A204.1 (cell line): ENCODE results near the gene TNFRSF13B.
"Not testable (repeated sequence)": the region's sequence is repeated elsewhere in the genome, so short reads cannot be mapped to it uniquely, and the experiment has no call there.

Experiments
- FAIRE-seq: peaks from 2 replicates; lab custom pipeline; 2012; peaks lifted over from hg19 to GRCh38; lab: Jason Lieb, UNC

The TNFRSF13B gene

GRCh38 chr17:16909472-16910246 is 62.3 kb downstream of the TNFRSF13B start:
- no peak for FAIRE-seq

GRCh38 chr17:16908273-16908672 is 63.6 kb downstream of the TNFRSF13B start:
- no peak for FAIRE-seq

DNA sequence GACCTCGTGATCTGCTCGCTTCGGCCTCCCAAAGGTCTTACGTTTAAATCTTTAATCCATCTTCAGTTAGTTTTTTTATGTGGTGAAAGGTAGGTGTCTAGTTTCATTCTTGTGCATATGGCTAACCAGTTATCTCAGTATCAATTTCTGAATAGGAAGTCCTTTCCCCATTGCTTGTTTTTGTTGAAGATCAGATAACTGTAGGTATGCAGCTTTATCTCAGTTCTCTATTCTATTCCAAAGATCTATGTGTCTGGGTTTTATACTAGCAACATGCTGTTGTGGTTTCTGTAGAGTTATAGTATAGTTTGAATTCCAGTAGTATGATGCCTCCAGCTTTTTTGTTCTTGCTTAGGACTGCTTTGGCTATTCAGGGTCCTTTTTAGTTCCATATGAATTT is 65.2 kb downstream of the TNFRSF13B start:
- FAIRE-seq, result no peak

- no peak for FAIRE-seq
Measured at GRCh38 chr17:16905593-16906191, 66.2 kb downstream of the TNFRSF13B start.

DNA sequence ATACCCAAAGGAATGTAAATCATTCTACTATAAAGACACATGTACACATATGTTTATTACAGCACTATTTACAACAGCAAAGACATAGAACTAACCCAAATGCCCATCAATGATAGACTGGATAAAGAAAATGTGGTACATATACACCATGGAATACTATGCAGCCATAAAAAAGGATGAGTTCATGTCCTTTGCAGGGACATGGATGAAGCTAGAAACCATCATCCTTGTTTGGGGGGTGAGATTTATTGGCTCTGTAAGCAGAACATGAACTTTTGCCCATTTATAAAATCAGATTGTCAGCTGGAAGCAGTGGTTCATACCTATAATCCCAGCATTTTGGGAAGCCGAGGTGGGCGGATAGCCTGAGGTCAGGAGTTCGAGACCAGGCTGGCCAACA is 68.8 kb downstream of the TNFRSF13B start:
- not testable (repeated sequence) for FAIRE-seq

DNA sequence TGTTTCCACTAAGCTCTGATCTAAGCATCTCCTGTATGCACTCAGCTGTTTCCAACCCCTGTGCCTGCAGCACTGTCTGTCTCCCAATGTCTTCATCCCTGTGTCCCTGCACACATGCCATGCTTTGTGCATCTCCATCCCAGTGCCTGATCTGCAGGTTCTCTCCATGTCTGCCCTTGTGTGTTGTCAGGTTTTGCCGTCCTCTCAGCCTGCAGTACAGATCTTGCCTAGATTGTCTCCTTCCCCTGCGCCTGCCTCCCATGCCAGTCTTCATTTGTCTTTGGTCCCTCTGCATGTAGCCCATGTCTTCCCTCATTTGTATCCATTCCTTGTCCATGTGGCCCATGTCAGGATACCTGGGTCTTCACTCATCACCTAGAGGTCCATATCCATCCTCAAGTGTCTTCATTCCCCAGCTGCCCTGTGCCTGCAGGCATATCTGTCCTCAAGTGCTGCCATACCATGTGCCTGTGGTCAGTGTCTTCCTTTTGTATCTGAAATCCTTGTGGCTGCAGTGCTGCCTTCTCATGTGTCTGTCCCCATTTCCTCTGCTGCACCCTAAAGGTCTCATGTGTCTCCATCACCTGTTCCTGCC is 71.5 kb downstream of the TNFRSF13B start:
- no peak for FAIRE-seq

DNA sequence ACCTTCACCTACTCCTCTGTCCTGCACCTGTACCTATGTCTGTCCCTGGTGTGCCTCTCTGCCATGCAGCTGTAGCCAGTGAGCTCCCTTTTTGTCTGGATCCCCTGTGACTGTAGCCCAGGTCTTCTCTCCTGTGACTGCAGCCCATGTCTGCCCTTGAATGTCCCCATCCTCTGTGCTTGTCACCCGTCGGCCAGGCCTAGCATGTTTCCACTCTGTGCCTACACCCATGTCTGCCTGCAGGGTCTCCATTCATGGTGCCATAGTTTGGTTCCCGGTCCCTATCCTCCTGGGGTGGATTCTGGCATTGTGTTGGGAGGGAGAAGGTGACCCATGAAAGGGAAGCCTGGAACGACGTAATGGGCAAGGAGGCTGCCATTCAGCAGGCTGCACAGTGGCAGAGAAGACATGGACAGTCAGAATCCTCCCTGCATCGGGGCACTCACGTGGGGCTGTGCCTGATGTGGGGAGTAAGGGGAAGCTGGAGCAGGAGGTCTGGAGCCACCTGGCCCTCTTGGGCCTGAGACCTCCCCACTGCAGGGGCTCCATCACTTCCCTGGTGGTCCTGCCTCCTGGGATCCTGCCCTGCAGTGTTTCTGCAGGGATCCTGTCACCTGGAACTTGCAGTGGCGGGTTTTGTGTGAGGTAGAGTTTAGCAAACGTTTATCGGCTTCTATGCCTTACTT is 74.6 kb downstream of the TNFRSF13B start:
- not testable (repeated sequence) for FAIRE-seq

DNA sequence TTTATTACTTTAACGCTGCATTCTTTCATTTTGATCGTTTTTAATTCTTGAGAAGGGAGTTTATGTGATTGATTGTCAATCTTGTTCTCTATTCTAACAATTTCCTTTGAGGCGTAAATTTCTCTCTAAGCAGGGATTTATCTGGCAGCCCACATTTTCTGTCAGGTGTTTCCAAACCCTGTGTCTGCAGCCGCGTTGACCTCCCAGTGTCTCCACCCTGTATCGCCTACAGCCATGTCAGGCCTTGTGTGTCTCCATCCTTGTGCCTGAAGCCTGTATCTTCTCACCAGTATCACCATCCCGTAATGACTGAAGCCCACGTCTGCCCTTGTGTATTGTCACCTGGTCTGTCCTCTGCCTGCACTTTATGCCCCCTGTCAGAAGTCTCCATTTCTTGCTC is 75.7 kb downstream of the TNFRSF13B start:
- FAIRE-seq, result not testable (repeated sequence)

DNA sequence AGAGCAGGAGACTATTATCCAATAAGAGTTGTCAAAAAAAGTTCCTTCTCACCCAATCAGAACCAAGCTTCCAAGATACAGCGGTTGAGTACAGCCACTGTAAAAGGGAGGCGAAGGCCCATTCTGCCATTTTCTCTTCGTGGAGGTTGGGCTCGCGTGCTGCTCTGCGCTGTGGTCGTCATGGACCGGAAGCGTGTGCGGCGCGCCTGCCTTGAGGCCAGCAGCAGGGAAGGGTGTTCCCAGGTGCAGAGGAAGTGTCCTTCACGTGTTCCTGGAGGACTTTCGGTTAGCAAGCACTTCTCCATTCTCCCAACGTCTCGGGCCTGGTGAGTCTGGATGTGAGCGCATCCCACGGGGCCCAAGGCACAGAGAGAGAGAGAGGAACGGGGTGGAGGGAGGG is 78.4 kb downstream of the TNFRSF13B start:
- not testable (repeated sequence) for FAIRE-seq

DNA sequence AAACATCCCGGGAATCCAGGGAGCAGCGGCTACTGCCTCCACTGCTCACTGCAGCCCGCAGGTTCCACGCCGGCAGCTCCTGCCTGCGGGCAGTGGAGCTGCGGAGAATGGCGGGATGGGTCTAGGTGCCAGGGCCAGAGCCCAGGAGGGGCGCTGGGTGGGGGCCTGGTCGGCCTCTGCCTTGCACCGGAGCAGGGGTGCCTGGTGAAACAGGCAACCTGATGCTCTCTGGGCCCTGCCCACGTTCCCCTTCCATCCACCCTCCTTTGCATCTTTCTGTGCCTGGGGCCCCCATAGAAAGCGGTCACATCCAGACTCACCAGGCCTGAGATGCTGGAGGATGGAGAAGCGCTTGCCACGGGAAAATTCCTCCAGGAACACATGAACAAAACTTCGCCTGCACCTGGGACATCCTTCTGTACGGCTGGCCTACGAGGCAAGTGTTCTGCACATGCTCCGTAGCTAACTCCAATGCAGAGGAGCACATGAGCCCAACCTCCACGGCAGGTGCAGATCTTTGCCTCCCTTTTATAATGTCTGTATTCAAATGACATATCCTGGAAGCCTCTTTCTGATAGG is 79.0 kb downstream of the TNFRSF13B start:
- FAIRE-seq, result not testable (repeated sequence)

DNA sequence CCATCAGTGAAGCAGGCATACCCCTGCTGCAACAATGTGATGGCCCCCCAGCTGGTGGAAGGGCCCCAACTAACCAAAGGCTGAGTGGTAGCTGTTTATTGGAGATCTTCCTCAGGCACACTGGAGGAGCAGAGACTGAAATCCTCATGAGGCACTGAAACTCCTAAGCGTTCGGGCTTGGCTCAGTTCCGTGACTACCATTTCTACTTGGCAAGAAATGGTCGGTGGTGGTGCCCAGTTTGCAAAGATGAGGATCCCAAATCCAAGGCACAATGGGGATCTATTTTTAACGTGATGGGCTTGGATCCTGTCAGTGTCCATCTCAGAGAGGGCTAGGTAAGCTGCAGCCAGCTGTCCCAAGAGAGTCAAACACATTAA is 82.8 kb downstream of the TNFRSF13B start:
- FAIRE-seq, result no peak
